GM19238 (cell line): Measurements from ENCODE around the gene DDX3X.

Experiments used
- DNase-seq: peaks from one replicate; pipeline ENCODE4 v3.0.0; 2011; ENCODE audit warnings: low spot score; ENCODE audit not compliant: insufficient read length

DDX3X gene

GRCh38 chrX:41327341-41327740 lies 6.6 kb upstream of the DDX3X start:
- DNase-seq = no peak

GRCh38 chrX:41329101-41329500 lies 4.9 kb upstream of the DDX3X start:
- DNase-seq = no peak

- no peak for DNase-seq
These were observed 2.0 kb upstream of the DDX3X start for GRCh38 chrX:41332005-41332404.

GRCh38 chrX:41332408-41333002 lies 1.5 kb upstream of the DDX3X start:
- no peak for DNase-seq

DNA sequence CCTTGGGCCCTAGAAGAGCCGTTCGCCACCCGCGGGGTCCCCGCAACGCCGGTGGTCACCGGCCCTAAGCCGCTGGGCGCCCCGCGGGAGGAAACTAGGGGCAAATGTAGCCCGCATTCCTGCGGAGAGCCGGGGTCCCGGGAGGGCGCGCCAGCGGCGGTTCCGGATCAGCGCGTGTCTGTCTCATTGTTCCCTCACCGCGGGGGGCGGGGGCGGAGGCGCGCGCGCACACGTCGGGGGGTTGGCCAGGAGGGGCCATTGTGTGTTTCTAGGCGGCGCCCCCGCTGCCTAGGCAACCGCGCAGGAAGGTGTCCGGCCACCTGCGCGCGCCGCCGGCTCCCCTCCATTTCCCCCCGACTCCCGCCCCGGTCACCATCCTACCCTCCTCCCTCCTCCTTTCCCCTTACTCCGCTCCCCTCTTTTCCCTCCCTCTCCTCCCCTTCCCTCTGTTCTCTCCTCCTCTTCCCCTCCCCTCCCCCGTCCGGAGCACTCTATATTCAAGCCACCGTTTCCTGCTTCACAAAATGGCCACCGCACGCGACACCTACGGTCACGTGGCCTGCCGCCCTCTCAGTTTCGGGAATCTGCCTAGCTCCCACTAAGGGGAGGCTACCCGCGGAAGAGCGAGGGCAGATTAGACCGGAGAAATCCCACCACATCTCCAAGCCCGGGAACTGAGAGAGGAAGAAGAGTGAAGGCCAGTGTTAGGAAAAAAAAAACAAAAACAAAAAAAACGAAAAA lies 789 bp upstream of the DDX3X start:
- peak; percentile 76 for DNase-seq

- peak; percentile 74 for DNase-seq
These were observed 618 bp downstream of the DDX3X start for GRCh38 chrX:41334363-41335197.

DNA sequence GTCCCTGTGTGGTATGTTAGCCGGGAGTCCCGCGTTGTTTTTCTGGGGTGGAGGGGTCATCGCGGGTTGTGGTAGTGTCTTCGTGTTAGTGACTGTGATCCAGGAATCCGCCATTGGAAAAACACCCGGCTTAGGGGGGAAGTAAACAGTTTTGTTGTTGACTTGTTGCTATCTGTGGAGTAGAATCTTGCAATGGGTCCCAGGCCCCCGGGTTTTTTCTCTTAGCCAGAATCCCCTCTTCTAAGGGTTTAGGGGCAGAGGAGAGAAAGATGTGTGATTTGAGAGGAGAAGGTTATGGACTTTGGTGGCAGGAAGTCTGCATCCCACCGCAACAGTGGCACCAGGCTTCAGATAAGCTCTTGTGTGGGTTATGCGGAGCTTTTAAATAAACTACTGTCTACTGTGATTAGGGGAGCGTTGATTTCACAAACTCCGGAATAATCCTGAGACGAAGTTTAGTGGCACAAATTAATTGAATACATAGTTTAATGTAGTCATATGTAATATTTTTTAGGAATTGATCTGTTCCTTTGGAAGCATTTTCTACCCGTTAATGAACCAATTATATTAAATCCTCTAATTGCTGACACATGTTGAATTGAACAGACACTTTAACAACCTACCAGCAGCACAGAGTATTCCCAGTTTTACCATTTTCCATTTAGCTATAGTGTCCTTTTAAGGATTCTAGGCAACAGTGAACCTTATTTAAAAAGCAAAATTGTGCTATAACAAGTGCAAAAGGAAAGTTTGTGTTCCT lies 1.4 kb downstream of the DDX3X start:
- DNase-seq = no peak

DNA sequence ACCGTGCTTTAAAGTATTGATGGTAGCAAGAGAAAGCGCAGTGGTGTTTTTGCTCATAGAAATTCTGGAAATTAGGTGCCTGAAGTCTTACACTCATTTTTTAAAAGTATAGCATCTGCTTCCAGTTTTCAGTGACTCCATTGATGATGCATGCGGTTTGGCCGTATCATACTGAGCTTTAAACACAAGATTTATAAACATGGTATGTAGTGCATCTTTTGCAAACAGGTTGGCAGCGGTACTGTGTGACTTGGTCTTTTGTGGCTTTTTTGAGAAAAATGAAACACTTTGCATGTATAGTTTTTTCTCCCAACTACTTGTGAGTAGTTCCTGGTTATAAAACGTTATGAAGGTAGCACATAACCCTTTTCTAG lies 2.0 kb downstream of the DDX3X start:
- no peak for DNase-seq

DNA sequence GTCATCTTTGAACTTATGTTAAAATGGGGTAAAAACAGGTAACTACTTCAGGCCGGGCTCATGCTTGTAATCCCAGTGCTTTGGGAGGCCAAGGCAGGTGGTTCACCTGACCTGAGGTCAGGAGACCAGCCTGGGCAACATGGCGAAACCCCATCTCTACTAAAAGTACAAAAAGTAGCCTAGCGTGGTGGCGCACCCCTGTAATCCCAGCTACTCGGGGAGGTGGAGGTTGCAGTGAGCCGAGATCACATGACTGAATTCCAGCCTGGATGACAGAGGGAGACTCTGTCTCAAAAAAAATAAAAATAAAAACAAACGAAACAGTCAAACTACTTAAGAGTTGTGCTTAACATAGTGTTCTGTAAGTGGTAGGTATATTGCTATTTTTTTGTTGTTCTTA lies 2.5 kb downstream of the DDX3X start:
- DNase-seq = no peak

- no peak for DNase-seq
These were observed 3.2 kb downstream of the DDX3X start for GRCh38 chrX:41337140-41337539.

- DNase-seq = no peak
These were observed 4.5 kb downstream of the DDX3X start for GRCh38 chrX:41338436-41338835.

GRCh38 chrX:41339148-41339547 lies 5.2 kb downstream of the DDX3X start:
- DNase-seq = no peak

GRCh38 chrX:41344053-41344452 lies 10.1 kb downstream of the DDX3X start:
- DNase-seq = no peak

GRCh38 chrX:41347186-41347585 lies 13.2 kb downstream of the DDX3X start:
- no peak for DNase-seq

DNA sequence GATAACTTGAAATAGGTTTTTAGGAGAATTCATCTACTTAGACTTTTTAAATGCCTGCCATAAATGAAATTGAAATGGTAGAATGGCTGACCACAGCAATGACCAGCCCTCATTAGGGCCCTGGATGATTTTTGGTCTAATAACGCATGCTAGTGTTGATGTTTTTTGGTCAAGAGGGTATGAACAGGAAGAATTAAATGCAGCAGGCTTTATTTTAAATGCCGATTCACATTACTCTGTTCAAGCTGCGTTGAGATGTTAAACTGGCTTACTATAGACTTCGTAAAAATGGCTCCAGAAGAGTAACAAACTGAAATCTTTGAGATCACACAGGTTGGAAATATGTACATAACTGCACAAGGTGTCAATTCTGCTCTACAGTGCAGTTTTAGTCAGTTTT lies 14.6 kb downstream of the DDX3X start:
- DNase-seq = no peak

GRCh38 chrX:41350150-41350975 lies 16.4 kb downstream of the DDX3X start:
- DNase-seq = no peak

DNA sequence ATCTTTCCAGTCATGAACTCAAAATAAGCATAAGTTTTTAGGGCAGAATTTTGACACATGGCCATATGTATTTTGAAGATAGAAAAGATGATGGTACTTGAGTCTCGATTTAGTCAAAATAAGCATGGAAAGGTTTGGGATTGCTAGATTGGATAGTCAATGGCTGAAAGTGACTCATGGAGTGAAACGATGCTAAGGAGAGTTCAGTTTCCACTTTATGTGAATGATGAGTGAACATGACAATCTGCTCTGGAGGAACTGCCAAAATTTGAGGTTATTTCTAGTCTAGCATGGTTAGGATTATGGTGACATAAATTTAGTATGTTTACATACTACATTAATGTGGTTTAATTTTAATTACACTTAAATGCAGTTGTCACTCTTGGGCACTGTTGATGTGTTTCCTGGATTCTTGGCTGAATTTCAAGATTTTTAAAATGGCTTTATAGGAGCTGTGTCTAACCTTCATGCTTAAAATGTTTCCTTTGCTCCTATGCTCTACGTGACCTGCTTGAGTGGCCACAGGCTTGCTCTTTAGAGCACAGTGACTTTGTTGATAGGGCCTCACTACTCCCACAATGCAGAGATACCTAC lies 17.1 kb downstream of the DDX3X start:
- no peak for DNase-seq

GRCh38 chrX:41351923-41352322 lies 18.0 kb downstream of the DDX3X start:
- no peak for DNase-seq

- no peak for DNase-seq
These were observed 18.4 kb downstream of the DDX3X start for GRCh38 chrX:41352329-41352838.

GRCh38 chrX:41353985-41354384 lies 20.0 kb downstream of the DDX3X start:
- no peak for DNase-seq
